Mesenchymal stem cell (in vitro differentiated cells and primary cell): Measurements from ENCODE around the gene PMEPA1.

ENCODE experiments used
- DNase-seq: peaks from one replicate; pipeline ENCODE4 v3.0.0-alpha.2; 2013
- H2AFZ ChIP-seq: one replicate; pipeline ENCODE4 v1.6.1; 2013; ENCODE audit warnings: low read depth, mild to moderate bottlenecking, control low read depth, inconsistent platforms, low read length, moderate library complexity
- H2AK5ac ChIP-seq: 2 replicates; pipeline ENCODE4 v1.6.1; 2013; ENCODE audit warnings: low read length, moderate library complexity, mild to moderate bottlenecking, inconsistent platforms; ENCODE audit not compliant: severe bottlenecking
- H2BK120ac ChIP-seq: one replicate; pipeline ENCODE4 v1.6.1; 2013; ENCODE audit warnings: low read depth, mild to moderate bottlenecking, inconsistent platforms, low read length, moderate library complexity
- H2BK12ac ChIP-seq, 2 experiments: one replicate each; pipeline ENCODE4 v1.6.1; 2013; ENCODE audit warnings: inconsistent platforms in 2 of 2, low read length in 2 of 2, mild to moderate bottlenecking in 2 of 2, moderate library complexity in 2 of 2, control low read depth in 1 of 2
- H2BK15ac ChIP-seq: one replicate; pipeline ENCODE4 v1.6.1; 2013; ENCODE audit warnings: mild to moderate bottlenecking, low read depth, inconsistent platforms; ENCODE audit not compliant: poor library complexity, severe bottlenecking
- H2BK5ac ChIP-seq: 2 replicates; pipeline ENCODE4 v1.6.1; 2013; ENCODE audit warnings: low read depth, mild to moderate bottlenecking, low read length, control low read depth, inconsistent platforms; ENCODE audit not compliant: poor library complexity, severe bottlenecking
- H3K14ac ChIP-seq, 2 experiments: one replicate each; pipeline ENCODE4 v1.6.1; 2013; ENCODE audit warnings: inconsistent platforms in 2 of 2, low read length in 2 of 2, control low read depth in 1 of 2, mild to moderate bottlenecking in 1 of 2, moderate library complexity in 1 of 2
- H3K18ac ChIP-seq, 2 experiments: one replicate each; pipeline ENCODE4 v1.6.1; 2013; ENCODE audit warnings: inconsistent platforms in 2 of 2, low read length in 2 of 2, control low read depth in 1 of 2, low read depth in 1 of 2, mild to moderate bottlenecking in 1 of 2
- H3K23ac ChIP-seq, 2 experiments: one replicate each; pipeline ENCODE4 v1.6.1; 2013; ENCODE audit warnings: inconsistent platforms in 2 of 2, low read length in 2 of 2, mild to moderate bottlenecking in 2 of 2, moderate library complexity in 2 of 2, control low read depth in 1 of 2
- H3K27ac ChIP-seq: 2 replicates; pipeline ENCODE4 v1.5.1; 2013; ENCODE audit warnings: mild to moderate bottlenecking, moderate library complexity, low read length, control low read depth, inconsistent platforms; ENCODE audit not compliant: poor library complexity, severe bottlenecking
- H3K27me3 ChIP-seq, 2 experiments: 2 replicates each; pipeline versions ENCODE4 v1.6.1 to v1.7.0; 2013; ENCODE audit warnings: low read length in 2 of 2, mild to moderate bottlenecking in 2 of 2, moderate library complexity in 2 of 2, control low read depth in 1 of 2, inconsistent platforms in 1 of 2; ENCODE audit not compliant: control insufficient read depth in 1 of 2, insufficient read depth in 1 of 2
- H3K36me3 ChIP-seq, 2 experiments: 2 replicates each; pipeline versions ENCODE4 v1.6.1 to v1.7.0; 2013; ENCODE audit warnings: low read length in 2 of 2, control low read depth in 1 of 2, inconsistent platforms in 1 of 2, low read depth in 1 of 2, mild to moderate bottlenecking in 1 of 2; ENCODE audit not compliant: insufficient read depth in 2 of 2, control insufficient read depth in 1 of 2
- H3K4ac ChIP-seq, 2 experiments: one replicate each; pipeline ENCODE4 v1.6.1; 2013; ENCODE audit warnings: inconsistent platforms in 2 of 2, low read length in 2 of 2, mild to moderate bottlenecking in 2 of 2, moderate library complexity in 2 of 2, control low read depth in 1 of 2, low read depth in 1 of 2
- H3K4me1 ChIP-seq: 2 replicates; pipeline ENCODE4 v1.6.1; 2013; ENCODE audit warnings: low read depth, low read length, control low read depth; ENCODE audit not compliant: control insufficient read depth, insufficient read depth
- H3K4me2 ChIP-seq: 2 replicates; pipeline ENCODE4 v1.6.1; 2013; ENCODE audit warnings: low read length, mild to moderate bottlenecking, inconsistent platforms; ENCODE audit not compliant: poor library complexity, severe bottlenecking
- H3K4me3 ChIP-seq, 2 experiments: 2 replicates each; pipeline versions ENCODE4 v1.5.1 to v1.7.0; 2013; ENCODE audit warnings: low read length in 2 of 2, mild to moderate bottlenecking in 2 of 2, control low read depth in 1 of 2, low read depth in 1 of 2; ENCODE audit not compliant: insufficient read depth in 1 of 2
- H3K79me1 ChIP-seq: replicated peaks from 2 replicates; pipeline ENCODE4 v1.6.1; 2013; ENCODE audit warnings: mild to moderate bottlenecking, control low read depth, low read length, inconsistent platforms; ENCODE audit not compliant: poor library complexity, severe bottlenecking
- H3K9ac ChIP-seq: 2 replicates; pipeline ENCODE4 v1.7.0; 2013; ENCODE audit warnings: mild to moderate bottlenecking, low read length, moderate library complexity
- H3K9me3 ChIP-seq: 2 replicates; pipeline ENCODE4 v1.7.0; 2013; ENCODE audit warnings: mild to moderate bottlenecking, low read length; ENCODE audit not compliant: control insufficient read depth
- H4K8ac ChIP-seq: one replicate; pipeline ENCODE4 v1.6.1; 2013; ENCODE audit warnings: inconsistent platforms, mild to moderate bottlenecking, low read length, moderate library complexity
- H4K91ac ChIP-seq: one replicate; pipeline ENCODE4 v1.6.1; 2013; ENCODE audit warnings: mild to moderate bottlenecking, low read length, inconsistent platforms
- WGBS: methylation state at CpG from one replicate; pipeline ENCODE4 v1.1.7; 2013; ENCODE audit warnings: mixed read lengths; 5-methylcytosine and 5-hydroxymethylcytosine counted together

The PMEPA1 gene

DNA sequence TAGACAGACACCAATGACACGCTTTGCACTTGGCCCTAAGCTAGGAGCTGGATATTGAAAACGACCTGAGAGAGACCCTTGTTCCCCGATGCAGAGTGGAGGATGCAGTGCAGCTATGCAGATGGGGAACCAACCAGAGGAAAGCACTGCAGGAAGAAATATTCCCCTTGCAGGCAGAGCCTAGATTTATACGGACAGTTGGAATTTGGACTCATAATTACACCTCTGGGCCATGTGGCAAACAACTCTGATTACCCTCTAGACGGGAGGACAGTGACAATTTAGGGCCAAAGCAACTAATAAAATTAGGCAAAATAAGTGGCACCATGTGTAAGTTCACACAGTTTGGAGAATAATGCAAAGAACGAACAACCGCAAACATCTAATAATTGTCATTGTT, 12.3 kb downstream of the PMEPA1 start:
- H3K27ac ChIP-seq = peak overlapping the region; percentile 81
- H3K14ac ChIP-seq = no peak overlapping the region
- H2BK12ac ChIP-seq = no peak overlapping the region
- no peak overlapping the region for H3K4me3 ChIP-seq
- peaks cover 50% of the 10 kb centered on the region for H3K4me1 ChIP-seq
- H3K23ac ChIP-seq = no peak overlapping the region
- H2AK5ac ChIP-seq = peak overlapping the region; percentile 14
- H3K9ac ChIP-seq = no peak overlapping the region
- no peak overlapping the region for H2BK120ac ChIP-seq
- no peak overlapping the region for H2BK5ac ChIP-seq
- no peaks in the 10 kb centered on the region for H3K9me3 ChIP-seq
- 74% methylated on average over 7 of the region's 7 CpGs for WGBS
- H3K18ac ChIP-seq = no peak overlapping the region
- no peak overlapping the region for H2BK15ac ChIP-seq
- no peak overlapping the region for H4K8ac ChIP-seq
- H3K79me1 ChIP-seq = peaks cover 53% of the 10 kb centered on the region
- no peak overlapping the region for H3K4me2 ChIP-seq
- H3K27me3 ChIP-seq = peaks cover 0 to 14% of the 10 kb centered on the region in 2 experiments
- H3K4ac ChIP-seq = no peak overlapping the region
- H3K36me3 ChIP-seq = peaks cover 0 to 8% of the 10 kb centered on the region in 2 experiments
- H4K91ac ChIP-seq = no peak overlapping the region
- H2AFZ ChIP-seq = no peak overlapping the region
- no peak for DNase-seq

DNA sequence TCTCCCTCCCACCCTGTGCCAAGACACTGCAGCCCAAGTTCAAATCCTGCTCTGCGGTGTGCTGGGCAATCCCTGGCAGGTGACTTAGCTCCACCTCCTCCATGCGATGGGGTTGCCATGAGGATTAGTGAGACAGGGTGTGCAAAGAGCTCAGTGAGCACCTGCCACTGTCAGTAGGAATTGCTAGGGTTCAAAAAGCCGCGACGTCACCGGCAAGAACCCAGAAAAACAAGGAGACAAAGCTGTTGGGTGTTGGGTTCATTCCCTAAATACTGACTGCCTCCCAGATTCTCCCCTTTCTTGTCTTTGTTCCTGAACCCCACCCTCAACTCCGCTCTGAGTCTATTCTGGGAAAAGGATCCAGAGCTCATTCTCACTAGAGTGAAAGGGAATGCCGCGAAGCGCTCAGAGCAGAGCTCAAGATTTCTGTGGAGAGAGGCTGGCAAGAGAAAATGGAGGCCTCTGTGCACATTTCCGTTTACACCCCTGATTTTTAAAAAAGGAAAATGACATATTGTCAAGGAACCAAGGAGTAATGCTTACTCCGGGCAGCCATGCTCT, 13.3 kb downstream of the PMEPA1 start:
- H3K27me3 ChIP-seq = peaks cover 0 to 16% of the 10 kb centered on the region in 2 experiments
- H2BK12ac ChIP-seq = no peak overlapping the region
- H2AFZ ChIP-seq = no peak overlapping the region
- no peak overlapping the region for H2BK15ac ChIP-seq
- H3K4ac ChIP-seq = no peak overlapping the region
- peaks cover 0 to 6% of the 10 kb centered on the region in 2 experiments for H3K36me3 ChIP-seq
- peaks cover 52% of the 10 kb centered on the region for H3K79me1 ChIP-seq
- no peaks in the 10 kb centered on the region for H3K9me3 ChIP-seq
- WGBS = 98% methylated on average over 12 of the region's 12 CpGs
- H2BK5ac ChIP-seq = no peak overlapping the region
- no peak overlapping the region for H4K91ac ChIP-seq
- DNase-seq = no peak
- H3K14ac ChIP-seq = no peak overlapping the region
- no peak overlapping the region for H3K4me2 ChIP-seq
- H4K8ac ChIP-seq = no peak overlapping the region
- no peak overlapping the region for H3K27ac ChIP-seq
- H3K18ac ChIP-seq = no peak overlapping the region
- H2BK120ac ChIP-seq = no peak overlapping the region
- H3K4me3 ChIP-seq = no peak overlapping the region
- peaks cover 47% of the 10 kb centered on the region for H3K4me1 ChIP-seq
- H3K23ac ChIP-seq = no peak overlapping the region
- H2AK5ac ChIP-seq = peak overlapping the region; percentile 54
- no peak overlapping the region for H3K9ac ChIP-seq

DNA sequence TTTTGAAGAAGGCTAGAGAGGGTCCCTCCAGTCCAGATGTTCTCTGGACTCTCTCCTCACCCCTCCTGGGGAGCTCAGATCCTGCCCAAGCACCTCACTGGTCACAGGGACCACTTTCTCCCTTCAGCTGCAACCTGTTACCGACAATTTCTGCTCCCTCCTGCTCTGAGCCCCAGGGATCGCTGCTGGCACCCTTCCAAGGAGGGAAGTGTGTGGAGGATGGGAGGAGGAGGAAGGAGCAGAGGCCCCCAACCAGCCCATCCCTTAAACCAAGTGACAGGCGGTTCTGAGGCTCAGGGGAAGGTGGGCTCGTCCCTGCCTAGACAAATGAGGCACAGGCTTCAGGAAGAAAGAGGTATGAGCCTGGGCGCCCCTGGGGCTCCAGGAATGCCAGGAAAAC, 13.9 kb downstream of the PMEPA1 start:
- no peak overlapping the region for H3K27ac ChIP-seq
- peaks cover 45% of the 10 kb centered on the region for H3K4me1 ChIP-seq
- peaks cover 0 to 17% of the 10 kb centered on the region in 2 experiments for H3K27me3 ChIP-seq
- H3K9me3 ChIP-seq = no peaks in the 10 kb centered on the region
- no peak for DNase-seq
- no peak overlapping the region for H4K8ac ChIP-seq
- H2BK12ac ChIP-seq = no peak overlapping the region
- no peak overlapping the region for H3K4me3 ChIP-seq
- H3K9ac ChIP-seq = no peak overlapping the region
- no peak overlapping the region for H3K4ac ChIP-seq
- no peak overlapping the region for H2AFZ ChIP-seq
- H2AK5ac ChIP-seq = peak overlapping the region; percentile 54
- peaks cover 0 to 6% of the 10 kb centered on the region in 2 experiments for H3K36me3 ChIP-seq
- no peak overlapping the region for H2BK5ac ChIP-seq
- H3K14ac ChIP-seq = no peak overlapping the region
- no peak overlapping the region for H3K18ac ChIP-seq
- H3K23ac ChIP-seq = no peak overlapping the region
- no peak overlapping the region for H2BK15ac ChIP-seq
- no peak overlapping the region for H3K4me2 ChIP-seq
- H2BK120ac ChIP-seq = no peak overlapping the region
- WGBS = 87% methylated on average over 3 of the region's 5 CpGs
- H3K79me1 ChIP-seq = peaks cover 52% of the 10 kb centered on the region
- no peak overlapping the region for H4K91ac ChIP-seq

DNA sequence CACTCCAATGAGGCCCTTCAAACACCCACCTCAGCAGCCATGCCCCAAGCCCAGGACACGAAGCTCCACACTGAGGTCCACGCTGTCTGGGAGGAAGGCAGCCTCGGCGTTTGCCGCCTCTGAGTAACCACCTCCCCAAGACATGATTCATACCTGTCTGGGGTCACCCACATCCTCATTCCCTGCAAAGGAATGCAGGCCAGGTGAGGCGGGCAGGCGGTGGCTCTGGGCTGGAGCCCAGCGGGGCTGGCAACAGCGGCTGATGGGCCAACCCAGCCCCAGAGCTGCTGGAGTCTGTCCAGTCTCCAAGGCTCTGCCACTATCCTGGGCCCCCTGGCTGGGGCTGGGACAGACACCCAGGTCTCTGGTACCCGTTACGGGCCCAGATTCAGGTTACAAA, 14.8 kb downstream of the PMEPA1 start:
- Histone ChIP-seq H3K4ac (no peak overlapping the region), H3K9ac (no peak overlapping the region), H3K9me3 (no peaks in the 10 kb centered on the region), H2BK12ac (no peak overlapping the region), H3K4me1 (peaks cover 47% of the 10 kb centered on the region), H3K23ac (no peak overlapping the region), H3K36me3 (peaks cover 0 to 7% of the 10 kb centered on the region in 2 experiments), H2BK15ac (no peak overlapping the region), H3K79me1 (peaks cover 58% of the 10 kb centered on the region), H2BK5ac (no peak overlapping the region), H2AK5ac (no peak overlapping the region), H3K18ac (no peak overlapping the region), H3K27me3 (peaks cover 0 to 23% of the 10 kb centered on the region in 2 experiments), H3K14ac (no peak overlapping the region), H3K4me3 (no peak overlapping the region), H3K4me2 (no peak overlapping the region), H2AFZ (no peak overlapping the region), H4K91ac (no peak overlapping the region), H2BK120ac (no peak overlapping the region), H4K8ac (no peak overlapping the region), H3K27ac (no peak overlapping the region)
- WGBS = 89% methylated on average over 11 of the region's 11 CpGs
- DNase-seq = no peak
